Measurements from ENCODE around the gene USP3. TPM values are rescaled to one million over a fixed set of nuclear protein-coding genes. Genes with fewer than 3 reads are reported as not detected.

Gene USP3
- total and polyA plus RNA-seq, 2 of the 4 experiments (the other 2 are of a cell fraction) = 17.3 to 52.3 TPM

- DNase-seq = no peak
- H3K4me2 ChIP-seq (ENCODE audit: low read depth, low read length) = no peak overlapping the region
- H2BK5ac ChIP-seq (ENCODE audit: low read depth, low read length, poor library complexity, severe bottlenecking) = no peak overlapping the region
- no peak for ATAC-seq (ENCODE audit: low read depth)
- no peak overlapping the region for H3K23ac ChIP-seq (ENCODE audit: low read depth, low read length)
- no peak overlapping the region for H3K4me3 ChIP-seq (ENCODE audit: insufficient read depth, low read depth, low read length)
- in situ Hi-C loops (cut with MboI; ENCODE audit: low sequenced_read_pairs) = no loop called here
- CTCF ChIA-PET = interaction anchor here (1.2 kb wide), 1 partner anchor 37 kb away, joined by 3 read pairs; no protein-coding TSS in a partner anchor
- no peak overlapping the region for H4K8ac ChIP-seq (ENCODE audit: low read depth in 2 of 2, low read length in 2 of 2)
- H3K27me3 ChIP-seq (ENCODE audit: control insufficient read depth, insufficient read depth, low read length) = no peaks in the 10 kb centered on the region
- no peak overlapping the region for H4K5ac ChIP-seq (ENCODE audit: low read depth, low read length)
- POLR2A ChIA-PET (ENCODE audit: unreplicated experiment) = no interaction called here
- H2BK120ac ChIP-seq (ENCODE audit: low read depth, low read length) = no peak overlapping the region
- BruUV-seq (replicated peaks) = no TSS peak
- H3K56ac ChIP-seq (ENCODE audit: extremely low read depth, insufficient read depth, low read length) = no peak overlapping the region
- H3K9me1 ChIP-seq (ENCODE audit: insufficient read depth, low read length) = 0 out of 2 replicates have a peak, but pooled peaks cover 5% of the 10 kb centered on the region
- no peak overlapping the region for H2BK20ac ChIP-seq (ENCODE audit: low read depth, low read length)
- no peak overlapping the region for H3K4ac ChIP-seq (ENCODE audit: low read depth, low read length)
- intact Hi-C loops (cut with micrococcal nuclease) = no loop called here
- H3K36me3 ChIP-seq (ENCODE audit: control insufficient read depth, insufficient read depth, low read length) = peaks cover 8% of the 10 kb centered on the region
- no peak overlapping the region for H3K27ac ChIP-seq (ENCODE audit: insufficient read depth, low read length)
- dilution Hi-C loops (cut with HindIII; ENCODE audit: low sequenced_read_pairs, unreplicated experiment) = no loop called here
- H4K20me1 ChIP-seq (ENCODE audit: insufficient read depth, low read length) = no peaks in the 10 kb centered on the region
- H2AK5ac ChIP-seq (ENCODE audit: low read depth, low read length) = no peak overlapping the region
- H3K9ac ChIP-seq (ENCODE audit: low read depth, low read length) = no peak overlapping the region
- peaks cover 0 to 7% of the 10 kb centered on the region in 2 experiments; a peak in 2 of 4 replicates for H3K79me1 ChIP-seq (ENCODE audit: low read depth in 1 of 2, low read length in 2 of 2)
- H3K9me3 ChIP-seq (ENCODE audit: control insufficient read depth, insufficient read depth, low read length) = no peaks in the 10 kb centered on the region
- no peak overlapping the region for H2BK15ac ChIP-seq (ENCODE audit: low read depth, low read length)
- H3K4me1 ChIP-seq (ENCODE audit: control insufficient read depth, insufficient read depth, low read length) = peaks cover 10% of the 10 kb centered on the region
- no peak for TF ChIP-seq RAD21 (IDR thresholded peaks at IDR 0.05; ENCODE audit: low read length)
- no peak for TF ChIP-seq RCOR1 (IDR thresholded peaks at IDR 0.05; ENCODE audit: insufficient replicate concordance, low read length)
- no peak for TF ChIP-seq USF2 (IDR thresholded peaks at IDR 0.05; ENCODE audit: low read depth, low read length)
- TF ChIP-seq POLR2A (IDR thresholded peaks at IDR 0.05; ENCODE audit: low read depth, low read length) = no peak
- TF ChIP-seq ELK1 (IDR thresholded peaks at IDR 0.05; ENCODE audit: borderline replicate concordance, low read depth, low read length) = no peak
- no peak for TF ChIP-seq SMC3 (IDR thresholded peaks at IDR 0.05; ENCODE audit: low read depth, low read length)
- TF ChIP-seq BHLHE40 (IDR thresholded peaks at IDR 0.05; ENCODE audit: low read depth, low read length) = no peak
- no peak for TF ChIP-seq MAFK (IDR thresholded peaks at IDR 0.05; ENCODE audit: low read depth, low read length)
- no peak for TF ChIP-seq CTCF (conservative IDR thresholded peaks at IDR 0.05; ENCODE audit: low read depth, low read length)
- no peak for TF ChIP-seq NFE2L2 (IDR thresholded peaks at IDR 0.05; ENCODE audit: low read depth, low read length)
- no peak for TF ChIP-seq CHD1 (IDR thresholded peaks at IDR 0.05; ENCODE audit: low read depth, low read length)
- no peak for TF ChIP-seq MAZ (IDR thresholded peaks at IDR 0.05; ENCODE audit: borderline replicate concordance, low read depth, low read length)
- no peak for TF ChIP-seq MXI1 (IDR thresholded peaks at IDR 0.05; ENCODE audit: borderline replicate concordance, low read depth, low read length)
- no peak for TF ChIP-seq RFX5 (IDR thresholded peaks at IDR 0.05; ENCODE audit: low read depth, low read length)
- no peak for TF ChIP-seq CEBPB (IDR thresholded peaks at IDR 0.05; ENCODE audit: low read depth, low read length)
- TF ChIP-seq FOS (IDR thresholded peaks at IDR 0.05; ENCODE audit: low read depth, low read length) = no peak
- no peak overlapping the region for H3K18ac ChIP-seq (ENCODE audit: low read depth, low read length)
- H2AFZ ChIP-seq (replicated peaks; ENCODE audit: low read length, poor library complexity) = no peak overlapping the region
- H4K91ac ChIP-seq (ENCODE audit: insufficient read depth, low read depth, low read length) = no peak overlapping the region
- WGBS, 2 experiments (ENCODE audit: extremely low coverage in 2 of 2, insufficient read length in 1 of 2) = 80% methylated on average over 1 of the region's 4 CpGs; no CpG with 5 or more reads in 1 of the 2 experiments
- H3K14ac ChIP-seq (replicated peaks; ENCODE audit: low read depth, low read length) = no peak overlapping the region
- no peak overlapping the region for H2AK9ac ChIP-seq (replicated peaks; ENCODE audit: low read depth, low read length, poor library complexity)
These were observed 99.1 kb downstream of the USP3 start for GRCh38 chr15:63603516-63603915.
